ENCODE results near the gene PPCDC. TPM values are rescaled to one million over a fixed set of nuclear protein-coding genes. Genes with fewer than 3 reads are reported as not detected.

The PPCDC gene
- total and polyA plus RNA-seq, 2 donors (not counting 1 experiment from before 2014, with no cell fraction given): 6.3 to 8.0 TPM

DNA sequence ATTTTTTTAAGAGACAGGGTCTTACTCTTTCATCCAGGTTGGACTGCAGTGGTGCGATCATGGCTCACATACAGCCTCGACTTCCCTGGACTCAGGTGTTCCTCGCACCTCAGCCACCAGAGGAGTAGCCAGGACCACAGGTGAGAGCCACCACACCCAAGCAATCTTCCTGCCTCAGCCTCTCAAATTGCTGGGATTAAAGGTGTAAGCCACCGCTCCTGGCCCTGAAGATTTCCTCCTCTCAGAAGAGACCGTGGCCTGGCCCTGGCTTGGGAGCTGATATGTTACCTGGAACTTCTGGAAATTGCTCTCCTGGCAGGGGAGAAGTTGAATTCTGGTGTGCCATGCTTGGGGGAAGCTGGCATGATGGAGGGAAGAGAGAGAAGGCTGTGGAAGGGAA, 36.2 kb downstream of the PPCDC start:
- Histone ChIP-seq H3K9me3 (ENCODE audit: control insufficient read depth, insufficient read depth, low read depth, low read length) (no peaks in the 10 kb centered on the region), H3K36me3 (ENCODE audit: control insufficient read depth, insufficient read depth, low read length) (no peaks in the 10 kb centered on the region), H3K4me3 (replicated peaks in 1 of 4; ENCODE audit: control extremely low read depth in 1 of 4, insufficient read depth in 1 of 4, low read depth in 3 of 4, low read length in 4 of 4) (no peak overlapping the region), H3K4me2 (ENCODE audit: extremely low read depth, insufficient read depth, low read length) (no peak overlapping the region), H2AFZ (ENCODE audit: low read length) (no peak overlapping the region), H3K79me2 (ENCODE audit: control insufficient read depth, insufficient read depth, low read length) (no peaks in the 10 kb centered on the region), H4K20me1 (ENCODE audit: control insufficient read depth, extremely low read depth, insufficient read depth, low read length) (no peaks in the 10 kb centered on the region), H3K9ac (ENCODE audit: insufficient read depth, low read length) (no peak overlapping the region), H3K27me3 (ENCODE audit: control insufficient read depth, insufficient read depth, low read length) (no peaks in the 10 kb centered on the region), H3K4me1 (ENCODE audit: control insufficient read depth, extremely low read depth, insufficient read depth, low read length) (no peaks in the 10 kb centered on the region), H3K27ac (ENCODE audit: insufficient read depth, low read length) (no peak overlapping the region)
- no peak for TF ChIP-seq EZH2 (IDR thresholded peaks at IDR 0.05; ENCODE audit: low read length, missing control alignments)
- TF ChIP-seq, protein P1, sequence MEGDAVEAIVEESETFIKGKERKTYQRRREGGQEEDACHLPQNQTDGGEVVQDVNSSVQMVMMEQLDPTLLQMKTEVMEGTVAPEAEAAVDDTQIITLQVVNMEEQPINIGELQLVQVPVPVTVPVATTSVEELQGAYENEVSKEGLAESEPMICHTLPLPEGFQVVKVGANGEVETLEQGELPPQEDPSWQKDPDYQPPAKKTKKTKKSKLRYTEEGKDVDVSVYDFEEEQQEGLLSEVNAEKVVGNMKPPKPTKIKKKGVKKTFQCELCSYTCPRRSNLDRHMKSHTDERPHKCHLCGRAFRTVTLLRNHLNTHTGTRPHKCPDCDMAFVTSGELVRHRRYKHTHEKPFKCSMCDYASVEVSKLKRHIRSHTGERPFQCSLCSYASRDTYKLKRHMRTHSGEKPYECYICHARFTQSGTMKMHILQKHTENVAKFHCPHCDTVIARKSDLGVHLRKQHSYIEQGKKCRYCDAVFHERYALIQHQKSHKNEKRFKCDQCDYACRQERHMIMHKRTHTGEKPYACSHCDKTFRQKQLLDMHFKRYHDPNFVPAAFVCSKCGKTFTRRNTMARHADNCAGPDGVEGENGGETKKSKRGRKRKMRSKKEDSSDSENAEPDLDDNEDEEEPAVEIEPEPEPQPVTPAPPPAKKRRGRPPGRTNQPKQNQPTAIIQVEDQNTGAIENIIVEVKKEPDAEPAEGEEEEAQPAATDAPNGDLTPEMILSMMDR (conservative IDR thresholded peaks at IDR 0.05 in 1 of 2, IDR thresholded peaks at IDR 0.05 in 1 of 2; ENCODE audit: low read depth in 1 of 2, low read length in 2 of 2): no peak
- no peak for DNase-seq (ENCODE audit: low read depth in 2 of 2)

DNA sequence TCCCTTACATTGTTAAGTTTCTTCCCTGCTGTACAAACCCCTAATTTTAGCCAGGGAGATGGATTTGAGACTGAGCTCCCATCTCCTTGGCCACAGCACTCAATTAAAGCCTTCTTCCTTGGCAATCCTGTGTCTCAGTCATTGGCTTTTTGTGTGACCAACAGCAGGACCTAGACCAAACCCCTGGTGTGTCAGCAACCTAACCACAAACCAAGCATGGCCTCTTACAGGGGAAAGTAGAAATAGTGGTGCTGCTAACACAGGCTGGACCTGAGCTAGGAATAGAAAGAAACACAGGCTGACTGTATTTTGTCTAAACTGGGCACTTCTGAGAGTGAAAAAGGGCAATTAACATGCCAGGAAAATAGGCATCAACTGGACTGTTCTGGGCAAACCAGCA, 37.9 kb downstream of the PPCDC start:
- no peak overlapping the region for H3K27ac ChIP-seq (ENCODE audit: insufficient read depth, low read length)
- H3K27me3 ChIP-seq (ENCODE audit: control insufficient read depth, insufficient read depth, low read length): no peaks in the 10 kb centered on the region
- no peak overlapping the region for H2AFZ ChIP-seq (ENCODE audit: low read length)
- peaks cover 3% of the 10 kb centered on the region for H3K4me1 ChIP-seq (ENCODE audit: control insufficient read depth, extremely low read depth, insufficient read depth, low read length)
- no peak overlapping the region for H3K4me3 ChIP-seq (replicated peaks in 1 of 4; ENCODE audit: control extremely low read depth in 1 of 4, insufficient read depth in 1 of 4, low read depth in 3 of 4, low read length in 4 of 4)
- H4K20me1 ChIP-seq (ENCODE audit: control insufficient read depth, extremely low read depth, insufficient read depth, low read length): no peaks in the 10 kb centered on the region
- no peak overlapping the region for H3K4me2 ChIP-seq (ENCODE audit: extremely low read depth, insufficient read depth, low read length)
- H3K79me2 ChIP-seq (ENCODE audit: control insufficient read depth, insufficient read depth, low read length): no peaks in the 10 kb centered on the region
- peak; percentile 35 to 71 for DNase-seq (ENCODE audit: low read depth in 2 of 2)
- H3K9ac ChIP-seq (ENCODE audit: insufficient read depth, low read length): no peak overlapping the region
- H3K9me3 ChIP-seq (ENCODE audit: control insufficient read depth, insufficient read depth, low read depth, low read length): no peaks in the 10 kb centered on the region
- TF ChIP-seq, protein P1 (conservative IDR thresholded peaks at IDR 0.05 in 1 of 2, IDR thresholded peaks at IDR 0.05 in 1 of 2; ENCODE audit: low read depth in 1 of 2, low read length in 2 of 2): no peak
- TF ChIP-seq EZH2 (IDR thresholded peaks at IDR 0.05; ENCODE audit: low read length, missing control alignments): no peak
- no peaks in the 10 kb centered on the region for H3K36me3 ChIP-seq (ENCODE audit: control insufficient read depth, insufficient read depth, low read length)

GRCh38 chr15:75062706-75063105, 39.3 kb downstream of the PPCDC start:
- no peak for DNase-seq (ENCODE audit: low read depth in 2 of 2)
- peaks cover 3% of the 10 kb centered on the region for H3K4me1 ChIP-seq (ENCODE audit: control insufficient read depth, extremely low read depth, insufficient read depth, low read length)

More at GRCh38 chr15:75062706-75063105, 39.3 kb downstream of the PPCDC start:
- Histone ChIP-seq H2AFZ (ENCODE audit: low read length) (no peak overlapping the region), H3K79me2 (ENCODE audit: control insufficient read depth, insufficient read depth, low read length) (no peaks in the 10 kb centered on the region), H3K27ac (ENCODE audit: insufficient read depth, low read length) (no peak overlapping the region), H3K27me3 (ENCODE audit: control insufficient read depth, insufficient read depth, low read length) (no peaks in the 10 kb centered on the region), H3K4me2 (ENCODE audit: extremely low read depth, insufficient read depth, low read length) (no peak overlapping the region), H3K36me3 (ENCODE audit: control insufficient read depth, insufficient read depth, low read length) (no peaks in the 10 kb centered on the region), H3K9ac (ENCODE audit: insufficient read depth, low read length) (no peak overlapping the region), H3K9me3 (ENCODE audit: control insufficient read depth, insufficient read depth, low read depth, low read length) (no peaks in the 10 kb centered on the region), H4K20me1 (ENCODE audit: control insufficient read depth, extremely low read depth, insufficient read depth, low read length) (no peaks in the 10 kb centered on the region), H3K4me3 (replicated peaks in 1 of 4; ENCODE audit: control extremely low read depth in 1 of 4, insufficient read depth in 1 of 4, low read depth in 3 of 4, low read length in 4 of 4) (no peak overlapping the region)
- TF ChIP-seq, protein P1 (conservative IDR thresholded peaks at IDR 0.05 in 1 of 2, IDR thresholded peaks at IDR 0.05 in 1 of 2; ENCODE audit: low read depth in 1 of 2, low read length in 2 of 2): no peak
- TF ChIP-seq EZH2 (IDR thresholded peaks at IDR 0.05; ENCODE audit: low read length, missing control alignments): no peak

Measured in fibroblast of lung (primary cell).